ENCODE results near the gene BAZ2A. TPM values are rescaled to one million over a fixed set of nuclear protein-coding genes. Genes with fewer than 3 reads are reported as not detected.

The BAZ2A gene
- total RNA-seq, 1 donor from 2014 or later, result 92.8 TPM

Small RNA genes lying within 50 kb of the gene (small RNA-seq; reads per million reads assigned to genes)
- gene RN7SL809P (not detected), gene RNU6-343P (not detected), gene SNORD59A (17,762 reads per million, percentile 100 among the genes with 10 or more reads in this experiment)

Other genes with a start within 250 kb of the BAZ2A start
- 6.1 TPM for gene TIMELESS, start 180.9 kb downstream of the BAZ2A start, total RNA-seq
- not detected for gene MIP, start 175.7 kb downstream of the BAZ2A start, total RNA-seq
- gene SPRYD4, start 161.7 kb downstream of the BAZ2A start, total RNA-seq, result 1.7 TPM
- gene GLS2, start 142.2 kb downstream of the BAZ2A start, total RNA-seq, result 5.2 TPM
- gene RBMS2, start 108.5 kb downstream of the BAZ2A start, total RNA-seq, result 20.6 TPM
- gene ATP5F1B, start 15.7 kb upstream of the BAZ2A start, total RNA-seq, result 405 TPM
- gene PTGES3, start 58.0 kb upstream of the BAZ2A start, total RNA-seq, result 81.0 TPM
- 1,274 TPM for gene NACA, start 95.0 kb upstream of the BAZ2A start, total RNA-seq
- 12.8 TPM for gene PRIM1, start 122.0 kb upstream of the BAZ2A start, total RNA-seq
- 32.4 TPM for gene HSD17B6, start 133.0 kb upstream of the BAZ2A start, total RNA-seq